SK-N-SH (cell line): ENCODE results near the gene TBRG4.

ENCODE experiments used
- EP300 ChIP-seq, 2 experiments: IDR thresholded peaks; 2 replicates each; pipeline versions ENCODE4 v1.4.0 to v1.6.1; 2012; ENCODE audit warnings: borderline replicate concordance in 1 of 2, low read depth in 1 of 2, low read length in 1 of 2
- GABPA ChIP-seq: IDR thresholded peaks from 2 replicates; pipeline ENCODE4 v1.4.0; 2012; ENCODE audit warnings: low read depth, mild to moderate bottlenecking
- POLR2AphosphoS5 ChIP-seq: IDR thresholded peaks from 2 replicates; pipeline ENCODE4 v1.6.1; 2012; ENCODE audit warnings: low read depth, low read length
- TAF1 ChIP-seq: IDR thresholded peaks from 2 replicates; pipeline ENCODE4 v1.6.1; 2012; ENCODE audit warnings: low read depth, mild to moderate bottlenecking, low read length, moderate library complexity, borderline replicate concordance
- TF ChIP-seq, protein P1 (sequence below): fragments of 150-350 bp; IDR thresholded peaks from 2 replicates; pipeline ENCODE4 v1.6.1; 2017; ENCODE audit warnings: antibody characterized with exemption, low read length, low read depth, borderline replicate concordance
- TF ChIP-seq, protein P2 (sequence below): fragments of 200-600 bp; sonication (generic); IDR thresholded peaks from 2 replicates; pipeline ENCODE4 v1.6.1; 2017; ENCODE audit warnings: antibody characterized with exemption, mild to moderate bottlenecking, moderate library complexity
- TF ChIP-seq, protein P3 (sequence below): IDR thresholded peaks from 2 replicates; pipeline ENCODE4 v1.4.0; 2012; ENCODE audit warnings: low read depth, borderline replicate concordance
- TF ChIP-seq, protein P4 (sequence below): IDR thresholded peaks from 2 replicates; pipeline ENCODE4 v1.6.1; 2012; ENCODE audit warnings: mild to moderate bottlenecking, low read depth, low read length, moderate library complexity

DNA sequence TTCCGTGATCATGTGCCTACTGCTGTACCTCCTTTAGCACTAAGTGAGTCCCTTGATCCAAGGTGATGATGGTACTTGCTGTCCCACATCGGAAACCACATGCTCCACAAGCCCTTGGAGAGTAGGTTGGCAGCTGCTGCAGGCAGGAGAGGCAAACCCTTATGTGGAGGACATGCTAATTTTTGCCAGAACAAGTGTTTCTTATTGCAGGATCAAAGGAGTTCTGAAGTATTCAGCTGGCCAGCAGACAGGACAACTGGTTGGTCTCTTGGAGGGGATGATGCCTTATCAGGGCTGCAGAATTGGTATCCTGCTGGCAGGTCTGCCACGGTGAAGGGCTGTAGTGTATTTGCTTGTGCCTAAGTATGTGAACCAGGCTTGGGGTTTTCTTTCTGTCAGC lies 59.5 kb downstream of the TBRG4 start:
- TF ChIP-seq, protein P1, sequence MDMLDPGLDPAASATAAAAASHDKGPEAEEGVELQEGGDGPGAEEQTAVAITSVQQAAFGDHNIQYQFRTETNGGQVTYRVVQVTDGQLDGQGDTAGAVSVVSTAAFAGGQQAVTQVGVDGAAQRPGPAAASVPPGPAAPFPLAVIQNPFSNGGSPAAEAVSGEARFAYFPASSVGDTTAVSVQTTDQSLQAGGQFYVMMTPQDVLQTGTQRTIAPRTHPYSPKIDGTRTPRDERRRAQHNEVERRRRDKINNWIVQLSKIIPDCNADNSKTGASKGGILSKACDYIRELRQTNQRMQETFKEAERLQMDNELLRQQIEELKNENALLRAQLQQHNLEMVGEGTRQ = no peak
- TF ChIP-seq, protein P2, sequence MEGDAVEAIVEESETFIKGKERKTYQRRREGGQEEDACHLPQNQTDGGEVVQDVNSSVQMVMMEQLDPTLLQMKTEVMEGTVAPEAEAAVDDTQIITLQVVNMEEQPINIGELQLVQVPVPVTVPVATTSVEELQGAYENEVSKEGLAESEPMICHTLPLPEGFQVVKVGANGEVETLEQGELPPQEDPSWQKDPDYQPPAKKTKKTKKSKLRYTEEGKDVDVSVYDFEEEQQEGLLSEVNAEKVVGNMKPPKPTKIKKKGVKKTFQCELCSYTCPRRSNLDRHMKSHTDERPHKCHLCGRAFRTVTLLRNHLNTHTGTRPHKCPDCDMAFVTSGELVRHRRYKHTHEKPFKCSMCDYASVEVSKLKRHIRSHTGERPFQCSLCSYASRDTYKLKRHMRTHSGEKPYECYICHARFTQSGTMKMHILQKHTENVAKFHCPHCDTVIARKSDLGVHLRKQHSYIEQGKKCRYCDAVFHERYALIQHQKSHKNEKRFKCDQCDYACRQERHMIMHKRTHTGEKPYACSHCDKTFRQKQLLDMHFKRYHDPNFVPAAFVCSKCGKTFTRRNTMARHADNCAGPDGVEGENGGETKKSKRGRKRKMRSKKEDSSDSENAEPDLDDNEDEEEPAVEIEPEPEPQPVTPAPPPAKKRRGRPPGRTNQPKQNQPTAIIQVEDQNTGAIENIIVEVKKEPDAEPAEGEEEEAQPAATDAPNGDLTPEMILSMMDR = no peak
- TF ChIP-seq, protein P3, sequence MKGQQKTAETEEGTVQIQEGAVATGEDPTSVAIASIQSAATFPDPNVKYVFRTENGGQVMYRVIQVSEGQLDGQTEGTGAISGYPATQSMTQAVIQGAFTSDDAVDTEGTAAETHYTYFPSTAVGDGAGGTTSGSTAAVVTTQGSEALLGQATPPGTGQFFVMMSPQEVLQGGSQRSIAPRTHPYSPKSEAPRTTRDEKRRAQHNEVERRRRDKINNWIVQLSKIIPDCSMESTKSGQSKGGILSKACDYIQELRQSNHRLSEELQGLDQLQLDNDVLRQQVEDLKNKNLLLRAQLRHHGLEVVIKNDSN = no peak
- TF ChIP-seq POLR2AphosphoS5 = no peak
- TF ChIP-seq GABPA = no peak
- TF ChIP-seq EP300 (IDR thresholded peaks at IDR 0.05; ENCODE audit: borderline replicate concordance in 1 of 2, low read depth in 1 of 2, low read length in 1 of 2) = no peak
- no peak for TF ChIP-seq TAF1
- TF ChIP-seq, protein P4, sequence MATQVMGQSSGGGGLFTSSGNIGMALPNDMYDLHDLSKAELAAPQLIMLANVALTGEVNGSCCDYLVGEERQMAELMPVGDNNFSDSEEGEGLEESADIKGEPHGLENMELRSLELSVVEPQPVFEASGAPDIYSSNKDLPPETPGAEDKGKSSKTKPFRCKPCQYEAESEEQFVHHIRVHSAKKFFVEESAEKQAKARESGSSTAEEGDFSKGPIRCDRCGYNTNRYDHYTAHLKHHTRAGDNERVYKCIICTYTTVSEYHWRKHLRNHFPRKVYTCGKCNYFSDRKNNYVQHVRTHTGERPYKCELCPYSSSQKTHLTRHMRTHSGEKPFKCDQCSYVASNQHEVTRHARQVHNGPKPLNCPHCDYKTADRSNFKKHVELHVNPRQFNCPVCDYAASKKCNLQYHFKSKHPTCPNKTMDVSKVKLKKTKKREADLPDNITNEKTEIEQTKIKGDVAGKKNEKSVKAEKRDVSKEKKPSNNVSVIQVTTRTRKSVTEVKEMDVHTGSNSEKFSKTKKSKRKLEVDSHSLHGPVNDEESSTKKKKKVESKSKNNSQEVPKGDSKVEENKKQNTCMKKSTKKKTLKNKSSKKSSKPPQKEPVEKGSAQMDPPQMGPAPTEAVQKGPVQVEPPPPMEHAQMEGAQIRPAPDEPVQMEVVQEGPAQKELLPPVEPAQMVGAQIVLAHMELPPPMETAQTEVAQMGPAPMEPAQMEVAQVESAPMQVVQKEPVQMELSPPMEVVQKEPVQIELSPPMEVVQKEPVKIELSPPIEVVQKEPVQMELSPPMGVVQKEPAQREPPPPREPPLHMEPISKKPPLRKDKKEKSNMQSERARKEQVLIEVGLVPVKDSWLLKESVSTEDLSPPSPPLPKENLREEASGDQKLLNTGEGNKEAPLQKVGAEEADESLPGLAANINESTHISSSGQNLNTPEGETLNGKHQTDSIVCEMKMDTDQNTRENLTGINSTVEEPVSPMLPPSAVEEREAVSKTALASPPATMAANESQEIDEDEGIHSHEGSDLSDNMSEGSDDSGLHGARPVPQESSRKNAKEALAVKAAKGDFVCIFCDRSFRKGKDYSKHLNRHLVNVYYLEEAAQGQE = no peak
